OCI-LY7 (cell line): ENCODE results near the gene RAD51B. TPM values are rescaled to one million over a fixed set of nuclear protein-coding genes. Genes with fewer than 3 reads are reported as not detected.

Experiments used
- BruUV-seq: library from RNA; stranded (reverse); fragments of 400-500 nt; replicated peaks from 2 replicates; lab custom pipeline; 2021; lab: Mats Ljungman, UMichigan
- CTCF ChIA-PET: fragments of 300-600 bp; sonication (Branson Sonifier 250); formaldehyde crosslinking; loops from one replicate; lab custom pipeline; 2022; ENCODE audit warnings: antibody characterized with exemption; ENCODE audit not compliant: unreplicated experiment; lab: Charles Lee
- POLR2A ChIA-PET: fragments of 300-600 bp; sonication (Branson Sonifier 250); formaldehyde crosslinking; loops from one replicate; lab custom pipeline; 2022; ENCODE audit warnings: antibody characterized with exemption; lab: Charles Lee
- DNase-seq: peaks from one replicate; pipeline ENCODE4 v3.0.0-alpha.2; 2015; ENCODE audit warnings: low spot score
- H2AFZ ChIP-seq: fragments of 200-600 bp; sonication (generic), shearing (Covaris generic); 2 replicates; pipeline ENCODE4 v1.6.1; 2014; ENCODE audit warnings: mild to moderate bottlenecking, antibody characterized with exemption, low read length, moderate library complexity
- H3K27ac ChIP-seq: fragments of 200-600 bp; sonication (generic); 2 replicates; pipeline ENCODE4 v1.5.1; 2014; ENCODE audit warnings: mixed run types, low read depth, mild to moderate bottlenecking, moderate library complexity, low read length, inconsistent platforms; ENCODE audit not compliant: poor library complexity, severe bottlenecking
- H3K36me3 ChIP-seq: fragments of 200-600 bp; sonication (generic); 2 replicates; pipeline ENCODE4 v1.6.1; 2014; ENCODE audit warnings: mild to moderate bottlenecking, antibody characterized with exemption, low read length, moderate library complexity, mixed read lengths; ENCODE audit not compliant: insufficient read depth
- H3K4me1 ChIP-seq: fragments of 200-600 bp; sonication (generic); 2 replicates; pipeline ENCODE4 v1.5.1; 2014; ENCODE audit warnings: mild to moderate bottlenecking, low read length; ENCODE audit not compliant: insufficient read depth, poor library complexity, severe bottlenecking
- H3K4me2 ChIP-seq: fragments of 200-600 bp; sonication (generic); 2 replicates; pipeline ENCODE4 v1.6.1; 2014; ENCODE audit warnings: mild to moderate bottlenecking, low read length
- H3K4me3 ChIP-seq: fragments of 200-600 bp; sonication (generic); 2 replicates; pipeline ENCODE4 v1.5.1; 2014; ENCODE audit warnings: mild to moderate bottlenecking, low read depth, low read length; ENCODE audit not compliant: poor library complexity, severe bottlenecking
- H3K79me2 ChIP-seq: fragments of 200-600 bp; sonication (generic); 2 replicates; pipeline ENCODE4 v1.6.1; 2016; ENCODE audit warnings: low read depth, mild to moderate bottlenecking, low read length, moderate library complexity, mixed read lengths; ENCODE audit not compliant: insufficient read depth
- H3K9me2 ChIP-seq: fragments of 200-600 bp; sonication (generic); 2 replicates; pipeline ENCODE4 v1.6.1; 2016; ENCODE audit warnings: mild to moderate bottlenecking, low read length, mixed read lengths; ENCODE audit not compliant: insufficient read depth
- H3K9me3 ChIP-seq: fragments of 200-600 bp; sonication (generic); 2 replicates; pipeline ENCODE4 v1.6.1; 2014; ENCODE audit warnings: mild to moderate bottlenecking, mixed run types, low read length, mixed read lengths
- H4K20me1 ChIP-seq: fragments of 200-600 bp; sonication (generic); 2 replicates; pipeline ENCODE4 v1.6.1; 2014; ENCODE audit warnings: mild to moderate bottlenecking, antibody characterized with exemption, low read length, moderate library complexity, mixed read lengths; ENCODE audit not compliant: insufficient read depth
- EZH2phosphoT487 ChIP-seq: fragments of 200-600 bp; sonication (generic); IDR thresholded peaks from 2 replicates; pipeline ENCODE4 v1.6.1; 2018; ENCODE audit warnings: low read depth, borderline replicate concordance, mild to moderate bottlenecking, mixed run types, antibody characterized with exemption, low read length, moderate library complexity, mixed read lengths
- intact Hi-C: fragments of 100-400 bp; cut with micrococcal nuclease; formaldehyde crosslinking; loops from one replicate; pipeline ENCODE4 v1.10.0; 2022; ENCODE audit not compliant: unreplicated experiment
- total RNA-seq, 2 experiments: library from RNA; depleted of rRNA in 1 of 2; stranded (reverse); fragments of >200 nt in 1 of 2; shearing (Covaris generic) in 1 of 2; gene quantifications; 2 replicates each; pipeline ENCODE4 v1.2.3, GENCODE V29; 2014 to 2022
- TF ChIP-seq, protein P1 (sequence below): fragments of 200-600 bp; sonication (generic); conservative IDR thresholded peaks from 2 replicates; pipeline ENCODE4 v1.5.1; 2014; ENCODE audit warnings: mild to moderate bottlenecking, antibody characterized with exemption, low read length, moderate library complexity, mixed read lengths

RAD51B gene
- total RNA-seq, 2 experiments from 2014 or later: 41.4 to 89.9 TPM

GRCh38 chr14:68167383-68168087 is 348.0 kb downstream of the RAD51B start:
- POLR2A ChIA-PET: no interaction called here
- Histone ChIP-seq H3K36me3 (no peaks in the 10 kb centered on the region), H2AFZ (no peak overlapping the region), H3K4me3 (no peak overlapping the region), H3K4me1 (no peaks in the 10 kb centered on the region), H3K79me2 (no peaks in the 10 kb centered on the region), H3K4me2 (no peak overlapping the region), H4K20me1 (no peaks in the 10 kb centered on the region), H3K9me2 (no peaks in the 10 kb centered on the region), H3K9me3 (no peaks in the 10 kb centered on the region), H3K27ac (no peak overlapping the region)
- BruUV-seq: no TSS peak
- intact Hi-C loops: no loop called here
- DNase-seq: no peak
- TF ChIP-seq, protein P1, sequence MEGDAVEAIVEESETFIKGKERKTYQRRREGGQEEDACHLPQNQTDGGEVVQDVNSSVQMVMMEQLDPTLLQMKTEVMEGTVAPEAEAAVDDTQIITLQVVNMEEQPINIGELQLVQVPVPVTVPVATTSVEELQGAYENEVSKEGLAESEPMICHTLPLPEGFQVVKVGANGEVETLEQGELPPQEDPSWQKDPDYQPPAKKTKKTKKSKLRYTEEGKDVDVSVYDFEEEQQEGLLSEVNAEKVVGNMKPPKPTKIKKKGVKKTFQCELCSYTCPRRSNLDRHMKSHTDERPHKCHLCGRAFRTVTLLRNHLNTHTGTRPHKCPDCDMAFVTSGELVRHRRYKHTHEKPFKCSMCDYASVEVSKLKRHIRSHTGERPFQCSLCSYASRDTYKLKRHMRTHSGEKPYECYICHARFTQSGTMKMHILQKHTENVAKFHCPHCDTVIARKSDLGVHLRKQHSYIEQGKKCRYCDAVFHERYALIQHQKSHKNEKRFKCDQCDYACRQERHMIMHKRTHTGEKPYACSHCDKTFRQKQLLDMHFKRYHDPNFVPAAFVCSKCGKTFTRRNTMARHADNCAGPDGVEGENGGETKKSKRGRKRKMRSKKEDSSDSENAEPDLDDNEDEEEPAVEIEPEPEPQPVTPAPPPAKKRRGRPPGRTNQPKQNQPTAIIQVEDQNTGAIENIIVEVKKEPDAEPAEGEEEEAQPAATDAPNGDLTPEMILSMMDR: no peak
- no peak for TF ChIP-seq EZH2phosphoT487
- CTCF ChIA-PET: no interaction called here

DNA sequence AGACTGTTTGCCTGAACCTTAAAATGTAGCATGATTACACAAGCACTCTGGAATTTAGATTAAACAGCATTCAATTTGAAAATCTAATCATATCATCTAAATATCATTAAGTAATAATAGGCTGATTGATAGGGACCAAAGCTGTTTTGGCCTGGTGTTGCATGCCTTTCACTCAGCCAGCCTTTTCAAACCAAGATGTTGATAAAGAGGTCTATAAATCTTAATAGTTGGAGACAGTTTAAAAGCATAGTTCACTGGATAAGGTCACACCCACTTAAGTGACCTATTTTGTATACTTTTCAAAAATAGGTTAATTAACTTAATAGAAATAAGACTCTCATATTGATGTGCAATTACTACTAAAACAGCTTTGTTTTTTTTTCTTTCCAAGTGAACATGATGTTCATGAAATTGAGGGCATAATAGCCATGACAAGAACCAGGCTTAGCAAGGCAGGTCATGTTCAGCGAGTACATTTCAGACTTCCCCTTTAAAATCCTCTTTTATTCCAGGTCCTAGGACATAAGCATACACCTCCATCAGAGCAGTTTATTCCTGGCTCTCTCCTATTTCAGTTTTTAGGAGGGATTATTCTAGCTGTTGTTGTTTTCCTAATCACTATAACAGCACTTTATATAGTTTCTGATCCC is 349.0 kb downstream of the RAD51B start:
- Histone ChIP-seq H3K4me3 (no peak overlapping the region), H3K79me2 (no peaks in the 10 kb centered on the region), H3K4me1 (no peaks in the 10 kb centered on the region), H3K9me2 (no peaks in the 10 kb centered on the region), H3K27ac (no peak overlapping the region), H2AFZ (no peak overlapping the region), H3K4me2 (no peak overlapping the region), H4K20me1 (no peaks in the 10 kb centered on the region), H3K9me3 (no peaks in the 10 kb centered on the region), H3K36me3 (no peaks in the 10 kb centered on the region)
- ChIA-PET CTCF (no interaction called here), POLR2A (no interaction called here)
- no TSS peak for BruUV-seq
- TF ChIP-seq, protein P1: no peak
- TF ChIP-seq EZH2phosphoT487: no peak
- no peak for DNase-seq
- intact Hi-C loops: no loop called here

- no peak overlapping the region for H2AFZ ChIP-seq
- H3K4me3 ChIP-seq: no peak overlapping the region
- ChIA-PET CTCF (no interaction called here), POLR2A (interaction anchor here (1.3 kb wide), 1 partner anchor 212 kb away, joined by 3 read pairs; no protein-coding TSS in a partner anchor)
- no peak for TF ChIP-seq EZH2phosphoT487
- TF ChIP-seq, protein P1: no peak
- no peak for DNase-seq
- no peaks in the 10 kb centered on the region for H3K4me1 ChIP-seq
- H3K79me2 ChIP-seq: no peaks in the 10 kb centered on the region
- H4K20me1 ChIP-seq: no peaks in the 10 kb centered on the region
- no peaks in the 10 kb centered on the region for H3K36me3 ChIP-seq
- no peaks in the 10 kb centered on the region for H3K9me2 ChIP-seq
- intact Hi-C loops: no loop called here
- no peak overlapping the region for H3K4me2 ChIP-seq
- BruUV-seq: no TSS peak
- no peak overlapping the region for H3K27ac ChIP-seq
- no peaks in the 10 kb centered on the region for H3K9me3 ChIP-seq
Measured at GRCh38 chr14:68172216-68172615, 352.6 kb downstream of the RAD51B start.
